Activated CD8-positive, alpha-beta memory T cell treated with anti-CD3 and anti-CD28 coated beads, Interleukin-2, amount 50 U/mL, for 1 hour (primary cell): Measurements from ENCODE around the gene KCNJ9.
"Not testable (repeated sequence)": the region's sequence is repeated elsewhere in the genome, so short reads cannot be mapped to it uniquely, and the experiment has no call there.

Experiments
- DNase-seq: peaks from one replicate; pipeline ENCODE4 v3.0.0-alpha.2; 2020; ENCODE audit errors: extremely low read depth

Gene KCNJ9

DNA sequence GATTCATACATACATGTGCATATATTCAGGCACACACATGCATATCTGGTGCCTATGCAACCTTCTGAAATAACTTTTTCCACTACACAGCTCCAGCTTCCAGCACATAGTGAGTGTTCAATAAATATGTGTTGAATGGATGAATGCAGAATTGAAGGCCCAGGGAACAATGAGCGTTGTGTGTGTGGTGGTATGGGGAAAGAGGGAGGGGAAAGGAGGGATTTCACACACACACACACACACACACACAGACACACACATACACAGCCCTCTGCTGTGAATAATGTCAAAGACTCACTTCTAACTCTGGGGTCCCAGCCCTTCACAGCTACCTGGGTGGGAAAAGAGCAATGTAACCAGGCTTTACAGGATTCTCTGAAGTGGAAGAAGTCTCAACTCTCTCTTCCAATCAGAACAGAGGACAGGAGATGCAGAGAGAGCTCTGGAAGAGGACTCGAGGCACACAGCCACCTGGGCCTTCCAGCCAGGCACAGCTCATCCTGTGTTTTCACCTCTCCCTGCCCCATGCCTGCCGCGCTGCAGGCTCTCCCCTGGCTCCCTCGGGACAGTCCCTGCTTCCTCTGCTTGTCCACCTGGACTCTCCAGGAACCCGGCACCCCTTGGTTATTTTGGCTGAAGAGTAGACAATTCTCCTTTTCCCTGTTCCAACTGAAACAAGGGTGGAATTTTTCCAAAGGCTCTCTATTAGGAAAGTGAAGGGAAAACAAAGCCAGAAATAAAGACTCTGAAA is 22.5 kb downstream of the KCNJ9 start:
- no peak for DNase-seq

- DNase-seq, result no peak
Observed at GRCh38 chr1:160104486-160104885, 23.1 kb downstream of the KCNJ9 start.

DNA sequence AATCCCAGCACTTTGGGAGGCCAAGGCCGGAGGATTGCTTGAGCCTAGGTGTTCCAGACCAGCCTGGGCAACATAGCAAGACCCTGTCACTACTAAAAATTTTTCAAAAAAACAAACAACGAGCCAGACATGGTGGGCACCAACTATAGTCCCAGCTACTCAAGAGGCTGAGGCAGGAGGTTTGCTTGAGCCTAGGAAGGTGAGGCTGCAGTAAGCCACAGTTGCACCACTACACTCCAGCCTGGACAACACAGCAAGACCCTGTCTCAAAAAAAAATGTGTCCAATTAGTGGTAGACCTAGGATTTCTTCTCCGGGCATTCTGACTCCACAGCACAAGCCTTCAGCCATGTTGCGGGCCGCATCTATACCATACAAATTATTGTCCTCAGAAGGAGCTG is 23.8 kb downstream of the KCNJ9 start:
- DNase-seq, result no peak

DNA sequence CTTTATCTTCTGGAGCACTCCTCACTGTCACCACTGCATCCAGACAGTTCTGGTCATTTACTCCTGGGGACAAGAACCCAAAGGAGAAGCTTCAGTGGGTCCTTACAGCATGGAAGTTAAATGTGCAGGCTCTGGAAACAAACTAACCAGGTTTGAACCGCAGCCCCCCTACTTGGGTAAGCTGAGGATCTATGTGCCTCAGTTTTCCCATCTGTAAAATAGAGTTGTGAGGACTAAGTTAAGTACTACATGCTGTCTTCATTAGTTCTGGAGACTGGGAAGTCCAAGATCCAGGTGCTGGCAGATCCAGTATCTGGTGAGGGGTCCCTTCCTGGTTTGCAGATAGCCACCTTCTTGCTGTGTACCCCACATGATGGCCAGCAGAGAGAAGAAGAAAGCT is 26.2 kb downstream of the KCNJ9 start:
- no peak for DNase-seq

- no peak for DNase-seq
Observed at GRCh38 chr1:160108888-160109662, 27.7 kb downstream of the KCNJ9 start.

DNA sequence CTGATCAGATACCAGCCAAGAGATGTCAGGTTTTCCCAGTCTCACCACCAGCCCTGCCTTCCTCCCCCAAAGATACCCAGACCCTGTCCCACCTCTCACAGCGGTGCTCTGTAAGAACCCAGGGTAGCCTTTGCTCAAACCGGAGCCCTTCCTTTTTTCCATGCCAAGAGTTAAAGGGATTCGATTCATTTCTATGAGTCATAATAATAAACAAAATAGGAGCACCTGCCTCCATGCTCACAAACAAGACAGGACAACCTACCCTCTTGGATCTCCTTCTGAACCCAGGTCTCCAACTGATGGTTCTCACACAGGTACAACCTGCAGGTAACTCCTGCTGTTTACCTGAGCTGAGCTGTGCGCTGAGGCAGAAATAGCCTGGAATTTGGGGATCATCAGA is 28.3 kb downstream of the KCNJ9 start:
- DNase-seq, result no peak

DNA sequence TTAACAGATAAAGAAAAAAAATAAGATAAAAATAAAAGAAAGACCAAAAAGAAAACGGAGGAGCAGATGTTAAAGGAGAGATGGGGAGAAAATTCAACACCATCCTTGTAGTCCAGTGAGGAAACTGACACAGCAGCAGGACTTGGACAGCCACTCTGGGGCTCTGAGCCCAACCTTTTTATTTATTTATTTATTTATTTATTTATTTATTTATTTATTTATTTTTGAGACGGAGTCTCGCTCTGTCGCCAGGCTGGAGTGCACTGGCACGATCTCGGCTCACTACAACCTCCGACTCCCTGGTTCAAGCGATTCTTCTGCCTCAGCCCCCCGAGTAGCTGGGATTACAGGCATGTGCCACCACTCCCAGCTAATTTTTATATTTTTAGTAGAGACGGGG is 30.1 kb downstream of the KCNJ9 start:
- DNase-seq, result not testable (repeated sequence)

- no peak for DNase-seq
Observed at GRCh38 chr1:160112357-160112756, 31.0 kb downstream of the KCNJ9 start.

GRCh38 chr1:160113407-160113806 is 32.1 kb downstream of the KCNJ9 start:
- no peak for DNase-seq

- no peak for DNase-seq
Observed at GRCh38 chr1:160114085-160114484, 32.7 kb downstream of the KCNJ9 start.

GRCh38 chr1:160115545-160116282 is 34.4 kb downstream of the KCNJ9 start, which contains the start of gene ATP1A2:
ATP1A2 (plus strand) TSS chr1:160115759; CDS start chr1:160115862, 103 bp downstream.
- DNase-seq, result no peak

DNA sequence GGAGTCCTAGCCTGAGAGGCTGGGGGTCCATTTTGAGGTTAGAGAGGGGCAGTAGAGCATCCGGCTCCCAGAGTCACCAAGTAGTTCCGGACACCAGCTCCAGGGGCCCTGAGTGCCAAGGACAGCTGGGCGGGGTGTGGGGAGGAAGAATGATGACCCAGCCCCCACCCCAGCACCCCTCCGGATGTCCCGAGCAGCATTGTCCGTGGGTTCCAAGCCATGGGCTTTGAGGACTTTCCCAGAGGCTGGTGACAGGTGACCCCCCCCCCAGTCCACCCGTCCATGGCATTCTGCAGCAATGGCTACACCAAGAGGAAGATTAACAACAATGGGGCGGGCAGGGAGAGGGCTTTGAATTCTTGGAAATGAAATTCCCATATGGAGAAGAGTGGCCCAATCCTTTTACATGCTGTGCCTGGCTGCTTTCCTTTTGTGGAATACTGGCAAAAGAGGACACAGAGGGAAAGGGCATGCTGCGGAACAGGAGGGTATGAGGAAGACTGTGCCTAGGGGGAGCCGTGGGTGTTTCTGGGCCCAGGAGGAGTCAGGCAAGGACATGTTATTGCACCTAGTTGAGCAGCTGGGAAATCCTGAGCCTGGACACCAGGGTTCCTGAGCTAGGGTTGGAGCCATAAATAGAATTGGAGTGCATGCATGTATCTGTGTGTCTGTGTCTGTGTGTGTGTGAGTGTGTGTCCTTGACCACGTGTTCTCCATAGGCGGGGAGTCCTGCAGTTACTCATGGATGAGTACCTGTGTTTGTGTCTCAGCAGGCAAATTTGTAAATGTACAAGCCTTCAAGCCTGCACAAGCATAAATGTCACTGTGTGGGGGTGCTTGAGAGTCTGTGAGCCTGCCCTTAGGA is 35.2 kb downstream of the KCNJ9 start:
- DNase-seq, result no peak

DNA sequence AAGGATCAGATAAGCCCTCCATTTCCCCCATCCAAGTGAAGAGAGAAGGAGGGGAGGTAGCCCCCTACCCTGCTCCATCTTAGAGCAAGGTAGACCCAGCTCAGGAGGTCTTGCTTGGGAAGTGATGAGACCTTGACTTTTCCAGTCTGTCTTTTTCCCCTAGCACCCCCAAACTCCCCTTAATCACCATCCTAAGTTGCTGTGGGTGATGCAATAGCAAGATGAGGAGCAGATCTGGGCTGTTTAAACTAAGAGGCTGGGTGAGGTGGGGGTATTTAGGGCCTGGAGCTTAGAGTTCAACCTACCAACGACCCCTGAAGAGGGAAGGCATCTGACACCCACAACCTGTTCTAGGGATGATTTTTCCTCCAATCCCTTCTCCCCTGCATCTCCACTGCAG is 36.0 kb downstream of the KCNJ9 start:
- no peak for DNase-seq

- DNase-seq, result no peak
Observed at GRCh38 chr1:160117709-160118183, 36.4 kb downstream of the KCNJ9 start.

DNA sequence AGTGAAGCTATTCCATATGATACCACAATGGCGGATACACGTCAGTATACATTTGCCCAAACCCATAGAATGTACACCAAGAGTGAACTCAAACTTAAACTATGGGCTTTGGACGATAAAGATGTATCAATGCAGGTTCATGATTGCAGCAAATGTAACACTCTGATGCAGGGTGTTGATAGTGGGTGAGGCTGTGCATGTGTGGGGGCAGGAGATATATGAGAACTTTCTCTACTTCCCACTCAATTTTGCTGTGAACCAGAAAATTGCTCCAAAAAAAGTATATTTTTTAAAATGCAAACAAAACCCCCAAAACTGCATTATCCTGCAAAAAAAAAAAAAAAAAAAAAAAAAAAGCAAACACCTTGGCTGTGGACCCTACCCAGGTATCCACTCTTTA is 37.6 kb downstream of the KCNJ9 start:
- DNase-seq, result no peak

DNA sequence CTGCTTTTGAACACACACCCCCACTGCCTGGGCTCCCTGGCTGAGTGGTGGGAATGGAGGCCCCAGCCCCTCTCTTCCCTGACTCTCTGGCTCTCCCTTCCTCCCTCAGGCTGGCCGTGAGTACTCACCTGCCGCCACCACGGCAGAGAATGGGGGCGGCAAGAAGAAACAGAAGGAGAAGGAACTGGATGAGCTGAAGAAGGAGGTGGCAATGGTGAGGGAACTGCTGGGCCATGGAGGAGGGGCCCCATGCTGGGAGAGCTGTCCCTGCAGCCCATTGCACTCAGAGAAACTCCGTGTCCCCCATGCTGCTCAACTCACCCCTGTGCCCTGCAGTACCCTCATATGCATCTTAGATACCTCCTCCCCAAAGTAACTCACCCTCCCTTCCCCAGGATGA is 39.5 kb downstream of the KCNJ9 start:
- no peak for DNase-seq

- DNase-seq, result no peak
Observed at GRCh38 chr1:160121388-160121787, 40.0 kb downstream of the KCNJ9 start.

DNA sequence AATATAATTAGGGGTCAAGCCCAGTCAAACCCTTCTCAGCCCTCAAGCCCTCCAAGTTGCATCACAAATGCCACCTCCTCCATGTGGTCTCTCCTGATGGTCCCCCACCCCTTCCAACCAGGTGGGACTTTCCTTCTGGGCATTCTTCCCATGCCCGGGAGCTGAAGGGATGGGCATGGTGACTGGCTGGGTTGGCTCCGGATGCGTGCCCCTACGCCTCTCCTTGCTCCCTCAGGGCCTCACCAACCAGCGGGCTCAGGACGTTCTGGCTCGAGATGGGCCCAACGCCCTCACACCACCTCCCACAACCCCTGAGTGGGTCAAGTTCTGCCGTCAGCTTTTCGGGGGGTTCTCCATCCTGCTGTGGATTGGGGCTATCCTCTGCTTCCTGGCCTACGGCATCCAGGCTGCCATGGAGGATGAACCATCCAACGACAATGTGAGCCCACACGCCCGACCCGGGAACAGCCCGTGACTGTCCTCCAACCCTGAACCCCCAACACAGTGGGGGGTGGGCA is 41.7 kb downstream of the KCNJ9 start:
- no peak for DNase-seq

GRCh38 chr1:160123726-160124125 is 42.4 kb downstream of the KCNJ9 start:
- no peak for DNase-seq

DNA sequence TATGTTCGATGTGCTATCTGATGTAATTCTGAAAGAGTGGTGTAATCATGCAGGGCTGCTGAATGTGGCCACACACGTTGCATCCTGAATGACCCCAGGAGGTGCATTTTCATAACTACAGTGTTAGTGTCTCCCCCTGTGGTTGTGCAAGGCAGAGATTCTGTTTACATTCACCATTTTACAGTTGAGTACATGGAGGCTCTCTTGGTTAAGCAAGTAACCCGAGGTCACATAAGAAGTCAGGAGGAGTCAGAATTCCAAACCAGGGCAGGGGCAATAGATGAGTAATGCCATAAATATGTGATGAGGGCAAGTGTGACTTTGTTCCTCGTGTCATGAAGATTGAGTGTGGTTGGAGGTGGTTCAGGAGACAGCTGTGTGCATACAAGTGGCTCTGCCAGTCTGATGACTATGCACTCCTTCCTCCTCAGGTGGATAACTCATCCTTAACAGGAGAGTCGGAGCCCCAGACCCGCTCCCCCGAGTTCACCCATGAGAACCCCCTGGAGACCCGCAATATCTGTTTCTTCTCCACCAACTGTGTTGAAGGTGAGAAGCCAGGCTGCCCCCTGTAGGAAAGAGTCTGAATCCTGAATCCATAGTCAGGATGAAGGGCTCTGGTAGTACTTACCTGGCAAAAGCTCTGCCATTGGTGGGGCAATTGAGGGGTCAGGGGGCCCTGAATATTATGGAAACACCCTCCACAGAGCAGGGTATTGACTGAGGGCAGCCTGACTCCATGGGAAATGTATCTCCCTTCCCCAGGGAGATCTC is 43.6 kb downstream of the KCNJ9 start:
- DNase-seq, result no peak
